Measurements from ENCODE around the gene ITGB6.

The ITGB6 gene, protein sequence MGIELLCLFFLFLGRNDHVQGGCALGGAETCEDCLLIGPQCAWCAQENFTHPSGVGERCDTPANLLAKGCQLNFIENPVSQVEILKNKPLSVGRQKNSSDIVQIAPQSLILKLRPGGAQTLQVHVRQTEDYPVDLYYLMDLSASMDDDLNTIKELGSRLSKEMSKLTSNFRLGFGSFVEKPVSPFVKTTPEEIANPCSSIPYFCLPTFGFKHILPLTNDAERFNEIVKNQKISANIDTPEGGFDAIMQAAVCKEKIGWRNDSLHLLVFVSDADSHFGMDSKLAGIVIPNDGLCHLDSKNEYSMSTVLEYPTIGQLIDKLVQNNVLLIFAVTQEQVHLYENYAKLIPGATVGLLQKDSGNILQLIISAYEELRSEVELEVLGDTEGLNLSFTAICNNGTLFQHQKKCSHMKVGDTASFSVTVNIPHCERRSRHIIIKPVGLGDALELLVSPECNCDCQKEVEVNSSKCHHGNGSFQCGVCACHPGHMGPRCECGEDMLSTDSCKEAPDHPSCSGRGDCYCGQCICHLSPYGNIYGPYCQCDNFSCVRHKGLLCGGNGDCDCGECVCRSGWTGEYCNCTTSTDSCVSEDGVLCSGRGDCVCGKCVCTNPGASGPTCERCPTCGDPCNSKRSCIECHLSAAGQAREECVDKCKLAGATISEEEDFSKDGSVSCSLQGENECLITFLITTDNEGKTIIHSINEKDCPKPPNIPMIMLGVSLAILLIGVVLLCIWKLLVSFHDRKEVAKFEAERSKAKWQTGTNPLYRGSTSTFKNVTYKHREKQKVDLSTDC

DNA sequence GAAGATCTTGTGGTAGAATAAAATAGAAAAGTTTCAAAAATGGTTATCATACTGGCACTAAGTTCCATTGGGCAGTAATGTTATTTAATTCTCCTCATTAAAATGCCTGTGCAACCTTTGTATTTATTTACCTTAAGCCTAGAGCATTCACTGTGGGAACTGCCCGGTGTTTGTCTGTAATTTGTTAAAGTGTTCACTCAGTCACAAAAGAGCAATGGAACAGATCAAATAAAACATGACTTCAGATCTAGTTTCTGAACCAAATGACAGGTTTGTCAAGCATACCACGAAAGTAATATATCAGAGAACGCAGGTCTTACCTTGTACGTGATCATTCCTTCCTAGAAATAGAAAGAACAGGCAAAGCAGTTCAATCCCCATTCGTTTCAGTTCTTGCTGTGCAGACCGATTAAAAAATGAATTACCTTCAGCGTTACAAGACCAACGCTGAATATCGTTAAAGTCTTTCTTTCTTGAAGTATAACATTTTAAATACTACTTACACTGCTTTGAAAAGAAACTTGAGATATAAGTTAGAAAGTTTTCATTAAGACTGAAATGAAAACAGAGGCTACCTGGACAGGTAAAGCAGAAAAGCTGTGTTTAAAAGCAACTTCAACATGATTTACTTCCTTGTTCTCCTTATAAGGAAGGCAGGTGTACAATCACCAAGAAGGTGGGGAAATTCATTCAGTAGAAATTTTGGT is at the start of gene ITGB6:
Gene ITGB6 (minus strand): TSS at position 590 of the 707 bp plus-strand sequence. CDS start 209 bp downstream, at position 381.
- DNase-seq (ENCODE audit: low read depth in 3 of 3, low spot score in 1 of 3) = no peak

DNA sequence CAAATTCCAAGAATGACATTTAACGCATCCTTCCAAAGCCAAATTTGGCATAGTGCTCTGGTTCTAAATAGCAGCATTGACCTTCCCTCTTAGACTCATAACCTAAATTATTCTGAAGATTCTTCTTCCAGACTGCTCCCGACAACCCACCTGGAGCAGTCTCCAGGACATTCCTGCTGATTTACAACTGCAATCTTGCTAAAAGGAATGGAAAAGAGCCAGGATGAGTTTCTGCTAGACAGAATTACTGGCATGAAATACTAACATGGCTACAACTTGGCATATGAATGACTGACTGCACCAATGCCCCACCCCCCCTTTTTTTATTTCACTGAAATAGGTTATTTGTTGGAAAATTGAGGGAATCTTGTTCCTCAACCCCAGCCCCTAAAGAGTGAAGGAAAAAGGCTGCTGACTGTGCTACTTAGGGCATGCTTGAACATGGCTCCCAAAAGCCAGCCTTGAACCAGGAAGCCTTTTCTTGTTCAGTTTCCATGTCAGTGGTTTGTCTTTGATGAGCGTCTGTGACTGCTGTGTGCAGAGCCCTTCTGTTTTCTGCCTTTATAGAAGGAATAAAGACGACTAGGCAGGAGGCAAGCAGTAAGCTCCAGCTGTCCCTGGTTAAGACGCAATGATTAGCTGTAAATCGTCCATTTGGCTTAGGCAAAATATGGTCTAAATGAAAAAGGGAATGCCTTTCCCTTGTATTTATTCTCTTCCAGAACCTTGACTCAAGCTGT is 47.4 kb upstream of the ITGB6 start:
- DNase-seq (ENCODE audit: low read depth in 3 of 3, low spot score in 1 of 3) = no peak

- DNase-seq (ENCODE audit: low read depth in 3 of 3, low spot score in 1 of 3) = no peak
Measured at GRCh38 chr2:160246356-160246755, 46.3 kb upstream of the ITGB6 start.

DNA sequence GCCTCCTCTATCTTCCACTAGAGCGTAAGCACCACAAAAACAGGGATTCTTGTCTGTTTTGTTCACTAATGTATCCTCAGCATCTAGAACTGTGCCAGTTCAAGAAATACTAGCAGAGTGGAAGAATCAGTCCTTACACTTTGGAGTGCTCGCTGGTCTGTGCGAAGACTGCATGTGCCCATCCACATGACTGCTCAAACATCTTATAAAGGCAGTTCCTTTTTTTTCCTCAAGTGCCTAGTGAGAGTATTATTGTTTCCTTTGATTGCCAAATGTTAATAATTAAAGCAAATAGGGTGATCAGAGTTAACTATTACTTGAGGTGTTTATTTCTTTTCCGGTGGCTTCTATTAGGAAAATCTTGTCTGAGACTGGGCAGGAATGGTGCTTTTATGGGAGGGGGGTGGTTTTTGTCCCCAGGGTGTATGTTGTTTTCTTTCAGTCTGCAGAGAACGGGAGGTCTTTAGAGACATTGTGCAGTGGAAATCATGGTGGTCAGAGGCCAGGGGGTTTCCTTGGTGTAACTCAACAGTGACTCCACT is 45.6 kb upstream of the ITGB6 start:
- no peak for DNase-seq (ENCODE audit: low read depth in 3 of 3, low spot score in 1 of 3)

DNA sequence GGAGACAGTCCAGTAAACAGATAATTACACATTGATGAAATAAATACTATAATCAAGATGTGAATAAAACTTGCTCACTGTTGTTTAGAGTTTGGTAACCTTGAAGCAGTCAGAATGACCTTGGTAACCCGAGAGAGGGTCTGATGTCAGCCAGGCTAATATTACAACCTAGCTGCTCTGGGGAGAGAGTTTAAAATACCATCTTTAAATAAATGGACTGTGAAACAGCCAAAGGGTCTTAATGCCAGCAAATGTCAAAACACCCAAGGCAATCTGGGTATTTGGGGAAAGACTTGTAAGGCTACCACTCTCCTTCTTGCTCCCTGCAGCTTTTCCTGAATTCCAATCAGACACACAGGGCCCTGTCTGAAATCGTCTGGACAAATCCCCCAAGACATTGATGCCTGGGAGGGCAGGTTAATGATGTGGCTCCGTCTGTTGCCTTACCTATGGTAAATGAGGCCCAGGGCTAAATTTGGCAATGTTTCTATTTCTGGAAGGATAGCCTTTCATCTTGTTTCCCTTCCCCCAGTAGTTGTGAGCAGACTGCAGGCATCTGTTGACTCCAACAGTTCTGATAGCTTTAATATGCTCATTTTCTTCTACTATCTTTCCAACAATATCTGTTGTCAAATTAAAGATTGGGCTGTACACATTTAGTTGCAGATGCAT is 43.0 kb upstream of the ITGB6 start:
- DNase-seq (ENCODE audit: low read depth in 3 of 3, low spot score in 1 of 3) = no peak

- no peak for DNase-seq (ENCODE audit: low read depth in 3 of 3, low spot score in 1 of 3)
Measured at GRCh38 chr2:160241251-160242137, 41.4 kb upstream of the ITGB6 start.

GRCh38 chr2:160239436-160239835 is 39.4 kb upstream of the ITGB6 start:
- no peak for DNase-seq (ENCODE audit: low read depth in 3 of 3, low spot score in 1 of 3)

DNA sequence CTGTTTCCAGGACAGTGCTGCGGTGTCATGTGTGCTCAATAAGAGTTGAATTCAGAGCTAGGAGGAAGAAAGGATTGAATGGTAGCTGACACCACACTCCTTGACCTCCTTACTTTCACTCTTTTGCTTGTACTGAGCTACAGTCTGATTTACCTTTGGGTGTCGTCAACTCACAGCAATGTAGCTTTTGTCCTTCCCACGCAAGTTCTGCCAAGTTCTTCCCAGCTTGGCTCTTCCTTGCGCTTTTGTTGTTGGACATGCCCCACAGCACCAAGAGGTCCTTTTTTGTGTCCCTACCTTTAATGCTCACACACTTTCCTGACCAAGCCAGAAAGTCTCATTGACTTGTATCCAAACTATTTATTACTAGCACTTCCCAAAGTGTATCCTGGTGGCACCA is 38.3 kb upstream of the ITGB6 start:
- DNase-seq (ENCODE audit: low read depth in 3 of 3, low spot score in 1 of 3) = no peak

GRCh38 chr2:160232905-160233475 is 32.9 kb upstream of the ITGB6 start:
- no peak for DNase-seq (ENCODE audit: low read depth in 3 of 3, low spot score in 1 of 3)

DNA sequence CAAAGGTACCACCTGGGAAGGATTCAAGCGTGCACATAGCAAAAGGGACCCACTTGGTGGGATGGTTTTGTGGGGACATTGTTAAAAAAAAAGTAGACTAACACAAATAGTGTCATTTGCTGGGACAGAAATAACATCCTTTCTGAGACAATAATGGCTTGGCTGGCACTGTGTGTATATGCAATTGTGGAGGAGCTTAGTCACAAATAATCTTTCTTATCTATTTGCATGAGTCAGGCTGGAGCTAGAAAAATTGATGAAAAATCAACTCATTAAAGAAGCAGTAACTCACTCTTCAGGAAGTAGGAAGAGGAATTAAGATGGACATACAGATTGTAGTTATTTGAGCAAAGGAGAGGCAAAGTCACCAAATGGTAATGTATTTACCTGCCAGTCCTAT is 29.5 kb upstream of the ITGB6 start:
- no peak for DNase-seq (ENCODE audit: low read depth in 3 of 3, low spot score in 1 of 3)

DNA sequence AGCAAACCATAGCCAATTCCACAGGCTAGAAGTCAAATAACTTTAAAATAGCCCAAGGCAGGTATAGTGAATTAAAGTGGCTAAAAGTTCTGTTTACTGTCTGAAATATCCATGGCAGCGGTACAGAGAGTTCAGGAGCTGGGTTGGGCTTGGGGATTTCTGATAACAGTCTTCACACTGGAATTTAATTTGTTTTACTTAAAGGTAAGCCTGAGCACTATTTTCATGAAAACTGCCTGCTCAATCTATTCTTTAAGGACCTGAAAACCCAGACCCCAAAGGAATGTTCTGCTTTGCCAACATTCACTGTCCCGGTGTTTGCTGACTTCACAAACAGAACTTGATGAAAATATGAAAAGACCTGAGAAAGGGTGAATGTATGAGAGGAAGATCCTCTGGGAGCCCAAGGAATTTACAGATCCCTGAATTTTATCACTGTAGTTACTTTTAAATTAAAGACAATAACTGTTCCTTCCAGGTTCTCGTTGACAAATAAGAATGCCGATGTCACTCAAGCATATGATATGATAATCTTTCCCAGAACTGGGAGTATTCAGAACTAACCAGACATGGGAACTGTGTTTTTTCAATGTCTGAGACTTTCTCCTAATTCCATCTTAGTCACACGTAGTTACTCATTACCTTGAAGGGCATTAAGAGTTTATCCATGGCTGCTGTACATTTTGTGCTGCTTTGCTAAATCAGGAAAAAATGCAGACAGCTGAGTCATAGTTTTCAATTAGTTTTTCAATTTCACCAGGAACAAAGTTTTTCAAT is 28.3 kb upstream of the ITGB6 start:
- DNase-seq (ENCODE audit: low read depth in 3 of 3, low spot score in 1 of 3) = no peak

DNA sequence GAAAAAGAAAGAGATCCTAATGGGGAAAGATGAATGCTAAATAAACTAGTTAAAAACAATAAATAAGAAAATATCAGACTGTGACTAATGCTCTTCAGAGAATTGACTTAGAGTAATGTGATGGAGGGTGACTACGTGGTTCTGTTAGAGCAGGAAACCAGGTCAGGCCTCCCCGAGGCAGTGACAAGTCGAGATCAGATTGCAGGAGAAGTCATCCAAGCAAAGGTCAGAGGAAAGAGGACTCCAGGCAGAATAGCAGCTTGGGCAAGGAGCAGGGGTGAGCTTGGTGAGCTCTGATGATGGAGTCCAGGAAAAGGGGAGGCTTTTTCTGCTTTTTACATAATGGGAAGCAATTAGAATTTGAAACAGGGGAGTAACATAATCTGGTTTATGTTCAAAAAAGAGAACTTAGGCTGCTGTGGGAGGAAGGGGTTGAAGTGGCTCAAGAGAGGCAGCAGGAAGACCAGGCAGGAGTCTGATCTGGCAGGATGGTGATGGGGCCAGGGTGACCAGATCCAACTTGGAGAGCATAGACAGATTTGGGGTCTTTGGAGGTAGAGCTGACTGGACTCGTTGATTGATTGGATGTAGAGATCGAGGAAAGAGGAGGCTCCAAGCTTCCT is 27.3 kb upstream of the ITGB6 start:
- DNase-seq (ENCODE audit: low read depth in 3 of 3, low spot score in 1 of 3) = no peak

GRCh38 chr2:160226367-160226766 is 26.3 kb upstream of the ITGB6 start:
- no peak for DNase-seq (ENCODE audit: low read depth in 3 of 3, low spot score in 1 of 3)

DNA sequence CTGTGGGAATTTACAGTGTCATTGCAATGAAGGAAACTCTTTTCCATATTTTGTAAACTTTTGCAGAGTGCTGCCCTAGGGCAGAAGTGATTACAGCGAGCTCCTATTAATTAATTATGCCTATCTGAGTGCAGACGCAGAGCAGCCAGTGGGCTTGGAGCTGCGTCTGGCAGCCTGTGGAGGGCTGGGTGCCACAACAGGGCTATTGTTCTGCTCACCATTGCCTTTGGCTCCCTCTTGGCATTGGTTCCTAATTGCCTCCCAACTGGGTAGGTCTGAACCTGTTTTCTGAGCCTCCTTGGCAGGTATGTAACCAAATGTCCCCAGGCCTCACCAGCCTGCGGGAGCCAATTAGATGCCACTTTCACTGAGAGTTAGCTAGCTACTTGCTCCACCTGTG is 25.6 kb upstream of the ITGB6 start:
- DNase-seq (ENCODE audit: low read depth in 3 of 3, low spot score in 1 of 3) = no peak

- no peak for DNase-seq (ENCODE audit: low read depth in 3 of 3, low spot score in 1 of 3)
Measured at GRCh38 chr2:160224507-160224906, 24.4 kb upstream of the ITGB6 start.

DNA sequence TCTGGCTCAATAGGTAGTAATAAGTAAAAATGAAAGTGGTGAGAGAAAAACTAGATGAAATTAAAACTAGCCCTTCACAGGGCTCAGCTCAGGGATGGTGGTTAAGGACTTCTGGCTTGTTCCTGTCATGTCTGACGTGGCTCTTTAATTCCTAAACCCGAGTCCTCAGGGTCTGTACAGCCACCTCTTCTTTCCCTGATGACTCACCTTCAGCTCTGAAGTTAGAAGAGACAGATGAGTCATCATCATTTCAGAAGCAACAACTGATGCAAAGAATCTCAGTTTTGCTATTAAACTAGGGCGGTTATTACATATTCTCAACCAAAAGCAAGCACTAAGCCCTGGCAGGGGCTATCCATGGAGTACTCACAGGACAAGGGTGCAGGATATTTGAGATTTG is 24.0 kb upstream of the ITGB6 start:
- no peak for DNase-seq (ENCODE audit: low read depth in 3 of 3, low spot score in 1 of 3)

- no peak for DNase-seq (ENCODE audit: low read depth in 3 of 3, low spot score in 1 of 3)
Measured at GRCh38 chr2:160223560-160223959, 23.5 kb upstream of the ITGB6 start.

All from stimulated activated CD4-positive, alpha-beta T cell treated with anti-CD3 and anti-CD28 coated beads, TNF-alpha, amount 100 ng/mL, for 1 hour (primary cell).